OCI-LY3 (cell line): ENCODE data around the gene TANGO6.

Source experiments
- H2AFZ ChIP-seq: fragments of 200-600, 300-600 bp; shearing (Covaris generic); 2 replicates; pipeline ENCODE4 v1.6.0; 2014; ENCODE audit warnings: antibody characterized with exemption, low read depth, low read length
- H3K27ac ChIP-seq: fragments of 200-600, 300-600 bp; sonication (generic); 2 replicates; pipeline ENCODE4 v1.5.1; 2014; ENCODE audit warnings: mild to moderate bottlenecking, low read length, moderate library complexity, mixed read lengths
- H3K27me3 ChIP-seq: fragments of 200-600, 300-600 bp; sonication (generic); 2 replicates; pipeline ENCODE4 v1.6.1; 2014; ENCODE audit warnings: low read depth, low read length, mixed read lengths
- H3K36me3 ChIP-seq: fragments of 200-600, 300-600 bp; sonication (generic); replicated peaks from 2 replicates; pipeline ENCODE3; 2014; ENCODE audit warnings: low read depth, low read length, mixed read lengths
- H3K4me1 ChIP-seq: fragments of 300-600, 200-600 bp; sonication (generic); 2 replicates; pipeline ENCODE4 v1.6.1; 2014; ENCODE audit warnings: low read length, mixed read lengths
- H3K4me2 ChIP-seq: fragments of 200-600, 300-600 bp; sonication (generic); 2 replicates; pipeline ENCODE4 v1.6.1; 2014; ENCODE audit warnings: low read length, mixed read lengths
- H3K4me3 ChIP-seq: fragments of 300-600, 200-600 bp; sonication (generic); 2 replicates; pipeline ENCODE4 v1.5.1; 2014; ENCODE audit warnings: antibody characterized with exemption, mild to moderate bottlenecking, low read length, moderate library complexity
- H3K79me2 ChIP-seq: fragments of 300-600, 200-600 bp; shearing (Covaris generic); 2 replicates; pipeline ENCODE4 v1.6.1; 2014; ENCODE audit warnings: mild to moderate bottlenecking, low read length, mixed read lengths
- H3K9ac ChIP-seq: fragments of 300-600, 200-600 bp; shearing (Covaris generic); 2 replicates; pipeline ENCODE4 v1.6.0; 2014; ENCODE audit warnings: mild to moderate bottlenecking, low read length, moderate library complexity
- H3K9me3 ChIP-seq: fragments of 200-600, 300-600 bp; shearing (Covaris generic); 2 replicates; pipeline ENCODE4 v1.6.1; 2014; ENCODE audit warnings: low read length, mixed read lengths; ENCODE audit not compliant: insufficient read depth
- H4K20me1 ChIP-seq: fragments of 200-600, 300-600 bp; sonication (generic); 2 replicates; pipeline ENCODE4 v1.6.1; 2016; ENCODE audit warnings: low read length, mixed read lengths; ENCODE audit not compliant: insufficient read depth
- EZH2phosphoT487 ChIP-seq: fragments of 200-600 bp; shearing (Covaris generic); IDR thresholded peaks from 2 replicates; pipeline ENCODE4 v1.6.1; 2018; ENCODE audit warnings: antibody characterized with exemption, mixed run types, low read depth
- TF ChIP-seq, protein P1 (sequence below): fragments of 200-600, 300-600 bp; sonication (generic); IDR thresholded peaks from 2 replicates; pipeline ENCODE4 v1.5.1; 2014; ENCODE audit warnings: antibody characterized with exemption, low read length, low read depth

The TANGO6 gene

DNA sequence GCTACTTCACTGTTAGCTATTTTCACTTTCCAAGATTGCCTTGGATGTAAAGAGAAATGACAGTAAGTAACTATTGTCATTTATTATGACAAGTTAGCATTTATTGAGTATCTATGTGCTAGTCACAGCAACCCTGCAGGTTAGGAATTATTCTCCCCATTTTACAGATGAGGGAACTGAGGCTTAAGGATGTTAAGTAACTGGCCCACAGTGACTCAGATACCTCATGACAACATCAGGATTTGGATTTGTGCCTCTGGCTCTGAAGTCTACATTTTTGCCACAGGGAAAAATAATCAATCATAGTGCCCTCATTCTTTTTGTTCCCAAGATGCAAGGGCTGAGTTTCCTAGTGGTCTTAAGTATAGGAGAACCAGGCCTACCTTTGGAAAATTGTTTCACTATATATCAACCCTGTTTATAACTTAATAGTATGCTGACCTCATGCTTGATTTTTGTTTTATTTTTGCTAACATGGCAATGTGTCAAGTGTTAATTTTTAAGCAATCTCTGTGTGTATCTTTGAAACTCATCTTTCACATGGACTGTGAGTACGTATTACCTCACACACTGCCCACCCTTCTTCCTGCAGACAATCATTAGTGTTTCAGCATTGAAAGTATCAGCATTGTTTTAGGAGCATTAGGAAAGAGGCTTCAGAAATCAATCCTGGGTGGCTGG lies 105.0 kb downstream of the TANGO6 start:
- Histone ChIP-seq H3K9ac (no peak overlapping the region), H3K36me3 (peaks cover 18% of the 10 kb centered on the region), H3K9me3 (no peaks in the 10 kb centered on the region), H3K27ac (no peak overlapping the region), H3K4me1 (no peaks in the 10 kb centered on the region), H4K20me1 (no peaks in the 10 kb centered on the region), H3K79me2 (no peaks in the 10 kb centered on the region), H3K4me3 (no peak overlapping the region), H2AFZ (no peak overlapping the region), H3K4me2 (no peak overlapping the region), H3K27me3 (no peaks in the 10 kb centered on the region)
- TF ChIP-seq EZH2phosphoT487: no peak
- TF ChIP-seq, protein P1, sequence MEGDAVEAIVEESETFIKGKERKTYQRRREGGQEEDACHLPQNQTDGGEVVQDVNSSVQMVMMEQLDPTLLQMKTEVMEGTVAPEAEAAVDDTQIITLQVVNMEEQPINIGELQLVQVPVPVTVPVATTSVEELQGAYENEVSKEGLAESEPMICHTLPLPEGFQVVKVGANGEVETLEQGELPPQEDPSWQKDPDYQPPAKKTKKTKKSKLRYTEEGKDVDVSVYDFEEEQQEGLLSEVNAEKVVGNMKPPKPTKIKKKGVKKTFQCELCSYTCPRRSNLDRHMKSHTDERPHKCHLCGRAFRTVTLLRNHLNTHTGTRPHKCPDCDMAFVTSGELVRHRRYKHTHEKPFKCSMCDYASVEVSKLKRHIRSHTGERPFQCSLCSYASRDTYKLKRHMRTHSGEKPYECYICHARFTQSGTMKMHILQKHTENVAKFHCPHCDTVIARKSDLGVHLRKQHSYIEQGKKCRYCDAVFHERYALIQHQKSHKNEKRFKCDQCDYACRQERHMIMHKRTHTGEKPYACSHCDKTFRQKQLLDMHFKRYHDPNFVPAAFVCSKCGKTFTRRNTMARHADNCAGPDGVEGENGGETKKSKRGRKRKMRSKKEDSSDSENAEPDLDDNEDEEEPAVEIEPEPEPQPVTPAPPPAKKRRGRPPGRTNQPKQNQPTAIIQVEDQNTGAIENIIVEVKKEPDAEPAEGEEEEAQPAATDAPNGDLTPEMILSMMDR: no peak

DNA sequence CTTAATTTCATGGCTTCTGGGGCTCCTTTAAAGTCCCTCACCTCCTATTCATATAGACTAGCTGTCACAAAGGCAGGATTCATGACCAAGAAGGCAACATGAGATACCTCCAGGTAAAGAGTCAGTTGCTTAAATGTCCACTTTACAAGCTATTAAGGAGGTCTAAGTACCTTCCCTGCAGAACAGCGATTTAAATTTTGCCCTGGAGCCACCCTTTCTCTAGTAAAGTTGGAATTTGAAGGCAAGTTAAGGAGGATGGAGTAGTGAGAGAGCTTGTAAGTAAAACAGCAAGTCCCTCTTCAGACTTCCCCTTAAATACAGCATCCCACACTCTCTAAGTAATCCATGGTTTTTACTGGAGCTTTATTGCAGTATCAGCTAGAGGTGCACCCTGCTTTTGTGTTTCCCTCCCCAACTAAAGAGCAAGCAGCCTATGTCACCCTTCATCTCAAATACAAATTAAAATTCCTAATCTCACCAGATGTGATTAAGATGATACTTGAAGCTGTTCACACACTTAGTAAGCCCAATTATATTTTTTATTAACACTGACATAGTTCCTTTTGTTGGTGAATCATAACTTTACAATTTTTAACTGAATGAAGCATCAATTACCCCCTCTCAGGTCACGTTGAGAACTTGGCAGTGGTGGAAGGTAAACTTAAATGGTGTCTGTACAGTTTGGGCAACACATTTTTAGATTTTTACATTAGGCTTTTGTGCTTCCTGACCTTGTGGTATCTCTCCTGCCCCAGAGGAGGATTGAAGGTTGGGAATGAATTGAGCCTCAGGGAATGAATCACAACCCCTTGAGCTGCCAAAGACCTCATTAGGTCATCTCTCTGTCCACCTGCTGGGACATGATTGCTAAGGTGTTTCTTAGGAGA lies 108.9 kb downstream of the TANGO6 start:
- H3K27ac ChIP-seq: no peak overlapping the region
- H3K9ac ChIP-seq: no peak overlapping the region
- no peak overlapping the region for H2AFZ ChIP-seq
- no peak overlapping the region for H3K4me3 ChIP-seq
- no peaks in the 10 kb centered on the region for H3K9me3 ChIP-seq
- no peaks in the 10 kb centered on the region for H3K4me1 ChIP-seq
- H3K27me3 ChIP-seq: no peaks in the 10 kb centered on the region
- no peaks in the 10 kb centered on the region for H3K79me2 ChIP-seq
- no peaks in the 10 kb centered on the region for H4K20me1 ChIP-seq
- H3K4me2 ChIP-seq: no peak overlapping the region
- peaks cover 4% of the 10 kb centered on the region for H3K36me3 ChIP-seq
- TF ChIP-seq EZH2phosphoT487: no peak
- TF ChIP-seq, protein P1: no peak

DNA sequence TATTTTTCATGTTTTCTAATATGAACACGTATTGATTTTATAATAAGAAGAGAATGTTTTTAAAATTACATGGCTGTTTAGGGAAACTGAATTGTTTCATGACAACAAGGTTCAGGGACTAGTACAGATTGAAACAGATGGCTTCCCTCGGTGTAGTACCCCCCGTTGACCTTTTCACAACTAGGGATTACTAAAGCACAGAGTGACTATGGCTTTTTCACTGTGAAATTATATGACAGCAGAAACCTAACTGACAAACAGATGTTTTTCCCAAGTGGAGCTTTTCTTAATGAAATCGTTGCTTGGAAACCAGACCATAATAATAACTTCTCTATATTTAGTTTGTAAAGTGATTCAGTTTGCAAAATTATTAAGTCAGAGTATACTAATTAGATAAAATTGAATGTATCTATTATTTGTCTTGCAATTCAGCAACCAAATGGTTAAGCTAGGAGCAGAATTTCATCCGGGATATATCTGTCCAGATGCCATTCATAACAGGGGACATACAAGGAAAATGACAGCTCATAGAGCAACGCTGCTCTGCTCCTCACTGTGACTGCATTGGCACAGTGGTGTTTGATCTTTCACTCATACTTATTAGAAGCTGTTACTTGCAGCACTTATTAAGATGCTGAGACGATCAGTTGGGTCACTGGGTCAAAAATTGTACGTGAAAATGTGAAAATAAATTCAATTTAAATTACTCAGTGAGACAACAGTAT lies 111.7 kb downstream of the TANGO6 start:
- Histone ChIP-seq H3K4me2 (no peak overlapping the region), H3K36me3 (no peaks in the 10 kb centered on the region), H2AFZ (no peak overlapping the region), H3K79me2 (no peaks in the 10 kb centered on the region), H4K20me1 (no peaks in the 10 kb centered on the region), H3K27ac (no peak overlapping the region), H3K4me1 (no peaks in the 10 kb centered on the region), H3K4me3 (no peak overlapping the region), H3K9ac (no peak overlapping the region), H3K9me3 (no peaks in the 10 kb centered on the region), H3K27me3 (no peaks in the 10 kb centered on the region)
- TF ChIP-seq EZH2phosphoT487: no peak
- TF ChIP-seq, protein P1: no peak

DNA sequence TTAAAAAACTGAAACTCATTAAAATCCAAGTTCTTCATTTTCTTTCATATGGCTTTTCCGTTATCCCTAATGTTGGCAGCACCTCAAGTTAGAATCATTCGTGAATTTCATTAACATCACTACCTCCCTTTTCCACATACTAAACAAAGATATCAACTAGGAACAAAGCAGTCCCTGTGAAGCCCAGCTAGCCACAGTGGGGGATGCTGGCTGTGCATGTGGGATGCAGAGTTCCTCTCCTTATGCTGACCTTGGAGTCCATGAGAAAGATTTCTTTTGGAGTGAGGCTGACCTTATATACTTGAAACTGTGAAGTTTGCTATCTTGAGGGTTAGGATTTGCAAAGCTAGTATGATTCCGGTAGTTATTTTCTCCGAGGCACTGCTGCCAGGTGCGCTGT lies 117.6 kb downstream of the TANGO6 start:
- no peak overlapping the region for H3K4me2 ChIP-seq

More for the DNA sequence above, 117.6 kb downstream of the TANGO6 start:
- Histone ChIP-seq H3K9ac (no peak overlapping the region), H3K9me3 (no peaks in the 10 kb centered on the region), H3K36me3 (no peaks in the 10 kb centered on the region), H4K20me1 (no peaks in the 10 kb centered on the region), H3K4me3 (no peak overlapping the region), H3K27ac (no peak overlapping the region), H3K27me3 (no peaks in the 10 kb centered on the region), H3K4me1 (no peaks in the 10 kb centered on the region), H2AFZ (no peak overlapping the region), H3K79me2 (no peaks in the 10 kb centered on the region)
- TF ChIP-seq, protein P1: no peak
